Vagina (tissue), 2 donors: ENCODE results near the gene GRIN2C. TPM values are rescaled to one million over a fixed set of nuclear protein-coding genes. Genes with fewer than 3 reads are reported as not detected.

Experiments used
- DNase-seq, 2 donors: peaks; one replicate each; pipeline ENCODE4 v3.0.0-alpha.2; 2017; ENCODE audit errors: extremely low spot score in 2 of 2
- H3K27ac ChIP-seq: fragments of 200-600 bp; sonication (generic); one replicate; pipeline ENCODE4 v1.5.1; 2019
- H3K27me3 ChIP-seq: fragments of 200-600 bp; sonication (generic); one replicate; pipeline ENCODE4 v1.5.1; 2019
- H3K36me3 ChIP-seq, 2 donors: fragments of 200-600 bp; sonication (generic); one replicate each; pipeline ENCODE4 v1.5.1; 2017 to 2019
- H3K4me1 ChIP-seq: fragments of 200-600 bp; sonication (generic); one replicate; pipeline ENCODE4 v1.5.1; 2019
- H3K4me3 ChIP-seq, 2 donors: fragments of 200-600 bp; sonication (generic); 1 replicate in 1 of 2; 2 replicates in 1 of 2; pipeline ENCODE4 v1.5.1; 2016 to 2019
- H3K9me3 ChIP-seq: fragments of 200-600 bp; sonication (generic); one replicate; pipeline ENCODE4 v1.5.1; 2019
- CTCF ChIP-seq, 3 experiments: fragments of 450-650 bp in 2 of 3; fragments of 200-600 bp in 1 of 3; sonication (generic) in 1 of 3; IDR thresholded peaks; one replicate each; pipeline ENCODE4 v1.5.1; 2017 to 2019; ENCODE audit warnings: antibody characterized with exemption in 3 of 3, mild to moderate bottlenecking in 2 of 3, moderate library complexity in 2 of 3
- POLR2A ChIP-seq, 2 donors: fragments of 450-650 bp; IDR thresholded peaks; one replicate each; pipeline ENCODE4 v1.6.1; 2017; ENCODE audit warnings: antibody characterized with exemption in 2 of 2, mild to moderate bottlenecking in 2 of 2, moderate library complexity in 2 of 2
- POLR2AphosphoS5 ChIP-seq, 2 donors: sonication (generic); formaldehyde crosslinking; IDR thresholded peaks; one replicate each; pipeline ENCODE4 v1.9.0; 2017; ENCODE audit warnings: antibody characterized with exemption in 2 of 2, mild to moderate bottlenecking in 2 of 2, low read depth in 1 of 2; ENCODE audit not compliant: insufficient read depth in 1 of 2
- intact Hi-C: fragments of 100-400 bp; cut with DNase I; formaldehyde crosslinking; loops from one replicate; pipeline ENCODE4 v1.15.1; 2023
- total RNA-seq: library from RNA; depleted of rRNA; stranded (reverse); fragments of >200 nt; gene quantifications from one replicate; pipeline ENCODE4 v1.2.3, GENCODE V29; 2016

The GRIN2C gene
- total RNA-seq, 1 donor from 2014 or later: not detected

DNA sequence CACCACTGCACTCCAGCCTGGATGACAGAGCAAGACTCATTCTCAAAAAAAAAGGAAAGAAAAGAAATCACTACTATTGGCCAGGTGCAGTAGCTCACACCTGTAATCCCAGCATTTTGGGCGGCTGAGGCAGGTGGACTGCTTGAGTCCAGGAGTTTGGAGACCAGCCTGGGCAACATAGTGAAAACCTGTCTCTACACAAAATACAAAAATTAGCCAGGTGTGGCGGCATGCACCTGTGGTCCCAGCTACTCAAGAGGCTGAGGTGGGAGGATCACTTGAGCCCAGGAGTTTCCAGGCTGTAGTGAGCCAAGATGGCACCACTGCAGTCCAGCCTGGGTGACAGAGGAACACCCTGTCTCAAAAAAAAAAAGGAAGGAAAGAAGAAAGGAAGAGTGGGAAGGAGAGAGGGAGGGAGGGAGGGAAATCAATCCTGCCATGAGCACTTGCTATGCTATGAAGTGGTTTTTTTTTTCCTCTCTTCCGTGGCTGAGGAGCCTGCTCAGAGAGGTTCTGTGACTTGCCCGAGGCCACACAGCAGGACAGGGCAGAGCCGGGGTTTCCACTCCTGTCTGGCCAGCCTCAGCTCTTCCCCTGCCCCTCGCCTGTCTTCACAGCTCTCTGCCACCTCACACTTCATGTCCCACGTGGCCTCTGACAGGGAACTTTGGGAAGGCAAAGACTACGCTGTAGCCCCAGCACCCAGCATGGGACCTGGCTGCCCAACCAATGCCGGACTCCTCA lies 10.9 kb downstream of the GRIN2C start:
- Histone ChIP-seq H3K27me3 (peaks cover 13% of the 10 kb centered on the region), H3K36me3 (no peaks in the 10 kb centered on the region), H3K27ac (no peak overlapping the region), H3K9me3 (no peaks in the 10 kb centered on the region), H3K4me3 (no peak overlapping the region), H3K4me1 (peaks cover 9% of the 10 kb centered on the region)
- intact Hi-C loops: no loop called here
- TF ChIP-seq POLR2A (IDR thresholded peaks at IDR 0.05) (no peak), CTCF (IDR thresholded peaks at IDR 0.05) (no peak), POLR2AphosphoS5 (IDR thresholded peaks at IDR 0.05; ENCODE audit: insufficient read depth in 1 of 2, low read depth in 1 of 2) (no peak)
- no peak for DNase-seq

DNA sequence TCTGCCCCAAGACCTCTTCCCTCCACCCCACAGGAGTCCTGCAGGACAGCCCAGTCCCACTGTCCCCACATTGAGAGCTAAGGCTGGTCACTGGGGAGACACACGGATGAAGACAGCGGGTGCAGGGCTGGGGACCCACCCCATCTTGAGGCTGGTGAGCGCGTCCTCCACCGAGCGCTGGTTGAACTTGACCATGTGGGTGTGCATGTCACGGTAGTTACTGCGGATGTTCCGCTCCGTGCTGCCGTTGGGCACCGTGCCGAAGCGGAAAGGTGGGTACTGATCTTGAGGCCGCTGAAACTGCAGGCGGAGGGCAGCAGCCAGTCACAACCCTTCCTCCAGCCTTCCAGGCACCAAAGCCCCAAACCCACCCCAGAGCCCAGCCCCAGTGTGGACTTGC lies 13.1 kb downstream of the GRIN2C start:
- no peaks in the 10 kb centered on the region for H3K36me3 ChIP-seq
- no peak for TF ChIP-seq POLR2A (IDR thresholded peaks at IDR 0.05)
- TF ChIP-seq POLR2AphosphoS5 (IDR thresholded peaks at IDR 0.05; ENCODE audit: insufficient read depth in 1 of 2, low read depth in 1 of 2): no peak
- TF ChIP-seq CTCF (IDR thresholded peaks at IDR 0.05): no peak
- intact Hi-C loops: no loop called here
- H3K9me3 ChIP-seq: no peaks in the 10 kb centered on the region
- DNase-seq: no peak
- peaks cover 13% of the 10 kb centered on the region for H3K4me1 ChIP-seq
- H3K27ac ChIP-seq: no peak overlapping the region
- no peak overlapping the region for H3K4me3 ChIP-seq
- peaks cover 2% of the 10 kb centered on the region for H3K27me3 ChIP-seq

DNA sequence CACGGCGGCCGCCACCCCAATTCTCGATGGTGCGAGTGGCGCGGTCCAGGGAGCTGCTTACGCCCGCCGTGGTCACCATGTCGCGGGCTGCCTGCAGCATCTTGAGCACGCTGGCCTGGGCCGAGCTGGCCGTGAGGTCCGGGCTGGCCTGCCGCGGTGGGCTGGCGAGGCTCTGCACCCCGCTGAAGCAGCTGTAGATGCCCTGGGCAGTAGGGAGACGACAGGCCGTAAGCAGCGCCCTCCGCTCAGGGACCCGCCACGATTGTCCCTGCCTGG lies 16.4 kb downstream of the GRIN2C start:
- no peaks in the 10 kb centered on the region for H3K27me3 ChIP-seq
- intact Hi-C loops: no loop called here
- no peak overlapping the region for H3K27ac ChIP-seq
- no peak for DNase-seq
- no peaks in the 10 kb centered on the region for H3K9me3 ChIP-seq
- peaks cover 30% of the 10 kb centered on the region for H3K4me1 ChIP-seq
- TF ChIP-seq POLR2A (IDR thresholded peaks at IDR 0.05): no peak
- no peak for TF ChIP-seq POLR2AphosphoS5 (IDR thresholded peaks at IDR 0.05; ENCODE audit: insufficient read depth in 1 of 2, low read depth in 1 of 2)
- TF ChIP-seq CTCF (IDR thresholded peaks at IDR 0.05): no peak
- peak overlapping the region in 1 of 2 donors; percentile 50 for H3K4me3 ChIP-seq
- no peaks in the 10 kb centered on the region for H3K36me3 ChIP-seq

- Histone ChIP-seq H3K4me1 (peaks cover 30% of the 10 kb centered on the region), H3K36me3 (no peaks in the 10 kb centered on the region), H3K27me3 (no peaks in the 10 kb centered on the region), H3K9me3 (no peaks in the 10 kb centered on the region), H3K4me3 (peak overlapping the region; percentile 35 to 50), H3K27ac (no peak overlapping the region)
- no peak for DNase-seq
- intact Hi-C loops: no loop called here
- TF ChIP-seq POLR2A (IDR thresholded peaks at IDR 0.05) (no peak), CTCF (IDR thresholded peaks at IDR 0.05) (peak in 2 of 3 experiments; percentile 9 to 29)
Measured at GRCh38 chr17:74842599-74843351, 16.9 kb downstream of the GRIN2C start.

GRCh38 chr17:74842146-74842598 lies 17.5 kb downstream of the GRIN2C start:
- Histone ChIP-seq H3K27ac (no peak overlapping the region), H3K27me3 (no peaks in the 10 kb centered on the region), H3K9me3 (no peaks in the 10 kb centered on the region), H3K36me3 (no peaks in the 10 kb centered on the region), H3K4me3 (peak overlapping the region; percentile 35 to 50), H3K4me1 (peaks cover 30% of the 10 kb centered on the region)
- TF ChIP-seq POLR2AphosphoS5 (IDR thresholded peaks at IDR 0.05; ENCODE audit: insufficient read depth in 1 of 2, low read depth in 1 of 2) (no peak), POLR2A (IDR thresholded peaks at IDR 0.05) (no peak), CTCF (IDR thresholded peaks at IDR 0.05) (no peak)
- intact Hi-C loops: no loop called here
- DNase-seq: no peak
